ENCODE data around the gene RAB36. TPM values are rescaled to one million over a fixed set of nuclear protein-coding genes. Genes with fewer than 3 reads are reported as not detected.

Gene RAB36
- total RNA-seq, 1 donor = 4.6 TPM

GRCh38 chr22:23117275-23117674 lies 28.0 kb upstream of the RAB36 start:
- DNase-seq (ENCODE audit: low read depth) = no peak

GRCh38 chr22:23117891-23118646 lies 27.2 kb upstream of the RAB36 start:
- no peak for TF ChIP-seq CTCF (IDR thresholded peaks at IDR 0.05; ENCODE audit: insufficient read depth, low read length)
- no peak overlapping the region for H3K4me3 ChIP-seq (ENCODE audit: low read depth, low read length)
- DNase-seq (ENCODE audit: low read depth) = no peak

More at GRCh38 chr22:23117275-23117674, 28.0 kb upstream of the RAB36 start:
- no peak for TF ChIP-seq CTCF (IDR thresholded peaks at IDR 0.05; ENCODE audit: insufficient read depth, low read length)
- no peak overlapping the region for H3K4me3 ChIP-seq (ENCODE audit: low read depth, low read length)

GRCh38 chr22:23118647-23119493 lies 26.4 kb upstream of the RAB36 start:
- no peak for DNase-seq (ENCODE audit: low read depth)
- no peak for TF ChIP-seq CTCF (IDR thresholded peaks at IDR 0.05; ENCODE audit: insufficient read depth, low read length)

GRCh38 chr22:23119494-23120414 lies 25.5 kb upstream of the RAB36 start:
- no peak for DNase-seq (ENCODE audit: low read depth)
- no peak overlapping the region for H3K4me3 ChIP-seq (ENCODE audit: low read depth, low read length)
- TF ChIP-seq CTCF (IDR thresholded peaks at IDR 0.05; ENCODE audit: insufficient read depth, low read length) = no peak

More at GRCh38 chr22:23118647-23119493, 26.4 kb upstream of the RAB36 start:
- no peak overlapping the region for H3K4me3 ChIP-seq (ENCODE audit: low read depth, low read length)

GRCh38 chr22:23120415-23120899 lies 24.8 kb upstream of the RAB36 start:
- no peak for DNase-seq (ENCODE audit: low read depth)
- no peak overlapping the region for H3K4me3 ChIP-seq (ENCODE audit: low read depth, low read length)
- TF ChIP-seq CTCF (IDR thresholded peaks at IDR 0.05; ENCODE audit: insufficient read depth, low read length) = no peak

- TF ChIP-seq CTCF (IDR thresholded peaks at IDR 0.05; ENCODE audit: insufficient read depth, low read length) = no peak
These were observed 24.3 kb upstream of the RAB36 start for GRCh38 chr22:23121000-23121421.

More at GRCh38 chr22:23121000-23121421, 24.3 kb upstream of the RAB36 start:
- no peak overlapping the region for H3K4me3 ChIP-seq (ENCODE audit: low read depth, low read length)
- DNase-seq (ENCODE audit: low read depth) = no peak

All from fibroblast of the aortic adventitia (primary cell).